HS-27A (cell line): ENCODE data around the gene NMNAT2.
"Not testable (repeated sequence)": the region's sequence is repeated elsewhere in the genome, so short reads cannot be mapped to it uniquely, and the experiment has no call there.

Source experiments
- DNase-seq: peaks from one replicate; pipeline ENCODE4 v3.0.0-alpha.2; 2012; ENCODE audit warnings: low read depth, missing footprints

NMNAT2 gene

DNA sequence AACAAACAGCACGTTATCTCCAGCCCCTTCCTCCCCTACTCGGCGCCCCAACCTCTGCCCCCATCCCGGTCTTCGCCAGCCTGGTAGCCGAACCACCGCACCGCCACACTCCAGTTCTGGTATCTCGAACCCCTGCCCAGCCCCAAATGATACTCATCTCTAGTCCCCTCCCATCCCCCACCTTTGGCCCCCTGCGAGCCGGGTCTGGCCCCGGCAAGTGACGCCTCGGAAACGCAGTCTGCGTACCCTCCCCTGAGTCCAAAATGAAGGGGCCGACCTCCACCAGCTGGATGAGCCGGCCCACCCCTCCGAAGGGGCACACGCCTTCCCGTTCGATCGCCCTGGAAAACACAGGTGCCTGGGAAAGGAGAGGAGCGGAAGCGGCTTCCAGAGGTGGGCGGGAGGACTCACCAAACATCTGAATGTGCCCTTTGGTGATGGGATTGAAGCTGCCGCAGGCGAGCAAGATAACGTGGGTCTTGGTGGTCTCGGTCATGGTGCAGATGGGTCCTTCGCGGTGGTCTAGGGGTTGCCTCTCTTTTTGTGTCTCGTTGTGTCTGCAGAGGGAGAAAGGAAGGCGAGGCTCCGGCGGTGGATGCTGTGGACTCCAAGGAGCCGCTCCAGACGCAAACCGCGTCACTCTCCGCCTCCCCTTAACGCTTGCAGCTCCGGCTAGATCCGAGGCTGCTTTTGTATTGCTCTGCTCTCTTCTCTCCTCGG, at the start of gene NMNAT2:
Gene NMNAT2 (minus strand): TSS at position 609 of the 720 bp plus-strand sequence. CDS start 113 bp downstream, at position 496.
- no peak for DNase-seq

DNA sequence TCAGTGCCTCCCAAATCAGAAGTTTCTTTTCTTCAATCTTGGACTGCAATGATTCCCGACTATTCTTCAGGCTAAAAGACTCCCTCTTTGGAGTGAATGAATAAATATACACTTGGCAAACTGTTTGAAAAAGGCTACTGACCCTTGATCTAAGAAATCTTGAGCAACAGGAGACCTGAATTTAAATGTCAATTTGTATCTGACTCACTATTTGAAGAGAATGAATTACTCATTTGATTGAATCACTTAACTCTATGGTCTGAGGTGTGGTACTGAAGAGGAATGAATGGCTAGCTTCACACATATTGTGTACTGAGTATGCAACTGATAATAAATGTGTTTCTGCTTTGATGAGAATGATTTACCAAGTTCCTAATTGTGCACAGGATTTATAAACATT, 49.5 kb upstream of the NMNAT2 start:
- DNase-seq = no peak

DNA sequence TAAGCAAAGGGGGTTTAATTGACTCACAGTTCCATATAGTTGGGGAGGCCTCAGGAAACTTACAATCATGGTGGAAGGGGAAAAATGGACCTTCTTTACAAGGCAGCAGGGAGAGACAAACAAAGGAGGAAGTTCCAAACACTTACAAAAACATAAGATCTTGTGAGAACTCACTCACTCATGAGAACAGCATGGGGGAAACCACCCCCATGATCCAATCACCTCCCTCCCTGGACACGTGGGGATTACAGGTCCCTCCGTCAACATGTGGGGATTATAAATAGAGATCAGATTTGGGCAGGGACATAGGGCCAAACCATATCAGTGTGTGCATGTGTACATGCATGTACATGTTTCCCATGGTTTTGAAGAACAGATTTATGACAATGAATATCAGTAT, 48.6 kb upstream of the NMNAT2 start:
- no peak for DNase-seq

DNA sequence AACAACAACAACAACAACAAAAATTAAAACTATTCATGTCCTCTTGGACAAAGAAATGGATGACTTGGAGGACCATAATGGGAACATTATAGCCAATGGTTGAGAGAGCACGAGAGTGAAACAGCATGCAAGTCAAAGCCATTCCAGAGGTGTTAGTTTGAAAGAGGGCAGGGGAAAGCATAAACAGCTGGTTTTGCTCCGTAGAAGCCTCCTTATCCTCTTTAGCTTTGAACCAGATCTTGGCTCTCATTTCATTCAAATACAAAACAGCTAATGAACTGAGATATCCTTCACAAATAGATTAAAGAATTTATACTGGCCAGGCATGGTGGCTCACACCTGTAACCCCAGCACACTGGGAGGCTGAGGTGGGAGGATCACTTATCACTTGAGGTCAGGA, 45.4 kb upstream of the NMNAT2 start:
- DNase-seq = no peak

DNA sequence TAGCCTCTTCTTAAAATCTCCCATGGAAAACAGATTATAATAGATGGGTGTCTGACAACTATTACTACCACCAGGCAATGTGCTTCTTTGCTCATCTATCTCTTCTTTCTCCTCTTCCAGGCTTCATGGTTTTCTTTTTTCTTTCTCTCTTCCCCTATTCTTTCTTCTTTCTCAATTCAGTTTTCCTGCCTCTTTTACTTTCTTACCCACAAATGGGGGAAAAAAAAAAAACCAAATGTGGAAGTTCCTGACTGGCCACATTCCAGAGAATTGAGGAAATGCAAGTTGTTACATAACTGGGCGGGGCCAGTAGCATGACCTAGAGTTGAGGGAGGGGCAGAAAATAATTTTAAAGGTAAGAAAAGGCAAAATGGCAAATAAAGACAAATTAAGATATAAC, 43.2 kb upstream of the NMNAT2 start:
- DNase-seq = no peak

DNA sequence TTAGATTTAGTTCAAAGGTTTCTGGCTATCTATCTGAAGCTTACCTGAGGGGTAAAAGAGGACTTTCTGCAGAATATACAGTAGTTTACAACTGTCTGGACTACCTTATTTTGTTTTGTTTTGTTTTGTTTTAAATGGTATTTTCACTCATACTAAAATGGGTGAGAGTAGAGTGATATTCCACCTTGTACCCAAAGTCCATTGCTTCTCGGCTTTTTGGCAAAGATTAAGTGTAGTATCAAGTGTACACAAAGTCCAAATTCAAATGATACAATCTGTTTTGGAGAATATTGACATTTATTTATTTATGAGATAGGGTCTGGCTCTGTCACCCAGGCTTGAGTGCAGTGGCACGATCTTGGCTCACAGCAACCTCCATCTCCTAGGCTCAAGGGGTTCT, 42.4 kb upstream of the NMNAT2 start:
- DNase-seq = no peak

DNA sequence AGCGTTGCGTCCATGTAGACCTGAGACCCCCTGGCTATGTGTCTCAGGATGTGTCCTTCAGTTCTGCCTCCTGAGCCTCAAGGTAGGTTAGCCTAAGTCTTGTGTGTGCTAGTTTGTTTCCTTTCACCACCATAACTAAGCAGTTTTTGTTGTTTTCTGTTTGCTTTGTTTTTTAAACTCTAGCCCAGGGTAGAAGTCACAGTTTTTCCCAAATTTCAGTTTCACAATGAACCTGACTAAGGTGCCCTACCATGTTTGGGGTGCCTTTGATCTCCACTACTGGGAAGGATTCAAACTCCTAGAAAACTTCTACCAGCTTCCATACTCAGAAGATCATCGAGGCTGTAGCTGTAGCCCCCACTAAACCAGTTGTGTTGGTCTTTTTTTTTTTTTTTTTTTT, 39.3 kb upstream of the NMNAT2 start:
- DNase-seq = no peak

DNA sequence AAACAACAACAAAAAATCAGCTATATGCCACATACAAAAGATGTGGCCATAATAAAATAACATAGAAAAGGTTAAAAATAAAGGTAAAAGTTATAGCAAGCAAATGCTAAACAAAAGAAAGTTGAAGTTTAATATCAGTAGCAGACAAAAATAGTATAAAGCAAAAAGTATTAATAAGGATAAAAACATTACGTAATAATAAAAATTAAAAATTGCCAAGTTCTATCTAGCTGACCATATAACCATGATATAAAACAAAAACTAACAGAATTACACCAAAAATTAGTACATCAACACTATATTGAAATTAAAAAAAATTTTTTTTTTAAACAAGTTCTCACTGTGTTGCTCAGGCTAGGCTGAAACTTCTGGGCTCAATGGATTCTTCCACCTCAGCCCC, 38.6 kb upstream of the NMNAT2 start:
- DNase-seq = no peak

GRCh38 chr1:183454377-183454776, 36.2 kb upstream of the NMNAT2 start:
- DNase-seq = no peak

DNA sequence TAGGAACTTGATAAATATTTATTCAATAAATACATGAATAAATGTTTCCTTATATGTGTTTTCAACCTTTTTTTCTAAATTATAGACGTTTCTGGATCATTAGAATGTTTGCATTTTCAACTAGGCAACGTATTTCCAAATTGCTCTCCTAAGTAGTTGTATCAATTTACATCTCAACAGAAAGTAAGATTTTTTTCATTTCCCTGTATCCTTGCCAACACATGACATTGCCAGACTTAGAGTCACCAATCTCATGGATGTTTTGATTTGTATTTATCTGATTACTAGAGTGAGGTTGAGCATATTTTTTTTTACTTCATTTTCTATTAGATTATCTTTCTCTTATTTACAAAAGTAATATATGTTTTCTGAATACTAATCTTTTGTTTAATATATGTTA, 31.9 kb upstream of the NMNAT2 start:
- no peak for DNase-seq

- no peak for DNase-seq
These were observed 31.1 kb upstream of the NMNAT2 start for GRCh38 chr1:183449223-183449770.

GRCh38 chr1:183444243-183444642, 26.1 kb upstream of the NMNAT2 start:
- no peak for DNase-seq

GRCh38 chr1:183443466-183443865, 25.3 kb upstream of the NMNAT2 start:
- no peak for DNase-seq

DNA sequence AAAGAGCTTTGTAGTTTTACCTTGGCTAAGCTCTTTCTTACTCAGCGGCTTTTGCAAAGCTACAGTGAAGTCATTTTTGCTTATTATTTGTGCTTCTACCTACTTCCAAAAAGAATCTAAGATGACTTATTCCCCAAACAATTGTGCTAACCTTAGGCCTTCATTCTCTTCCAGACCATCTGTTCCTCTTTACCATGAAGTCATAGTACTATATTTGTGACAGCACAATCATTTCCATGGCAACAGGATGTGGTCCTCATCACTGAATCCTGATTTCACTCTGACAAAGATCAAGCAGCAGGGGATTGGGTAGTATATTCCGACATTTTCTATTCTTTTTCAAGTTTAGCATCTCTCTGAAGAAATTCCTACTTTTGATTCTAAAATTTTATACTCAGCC, 24.8 kb upstream of the NMNAT2 start:
- no peak for DNase-seq

DNA sequence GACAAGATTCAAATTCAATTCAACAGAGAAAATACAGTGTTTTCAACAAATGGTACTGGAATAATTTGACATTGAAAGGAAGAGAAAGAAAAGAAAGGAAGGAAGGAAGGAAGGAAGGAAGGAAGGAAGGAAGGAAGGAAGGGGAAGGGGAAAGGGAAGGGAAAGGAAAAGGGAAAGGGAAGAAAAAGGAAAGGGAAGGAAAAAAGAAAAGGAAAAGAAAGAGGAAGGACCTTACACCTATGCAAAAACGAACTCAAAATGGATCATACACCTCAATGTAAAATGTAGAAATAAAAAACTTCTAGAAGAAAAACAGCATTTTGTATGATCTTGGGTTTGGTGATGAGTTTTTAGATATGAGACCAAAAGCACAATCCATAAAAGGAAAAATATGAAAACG, 19.9 kb upstream of the NMNAT2 start:
- DNase-seq = no peak

- DNase-seq = no peak
These were observed 17.3 kb upstream of the NMNAT2 start for GRCh38 chr1:183435497-183435896.

DNA sequence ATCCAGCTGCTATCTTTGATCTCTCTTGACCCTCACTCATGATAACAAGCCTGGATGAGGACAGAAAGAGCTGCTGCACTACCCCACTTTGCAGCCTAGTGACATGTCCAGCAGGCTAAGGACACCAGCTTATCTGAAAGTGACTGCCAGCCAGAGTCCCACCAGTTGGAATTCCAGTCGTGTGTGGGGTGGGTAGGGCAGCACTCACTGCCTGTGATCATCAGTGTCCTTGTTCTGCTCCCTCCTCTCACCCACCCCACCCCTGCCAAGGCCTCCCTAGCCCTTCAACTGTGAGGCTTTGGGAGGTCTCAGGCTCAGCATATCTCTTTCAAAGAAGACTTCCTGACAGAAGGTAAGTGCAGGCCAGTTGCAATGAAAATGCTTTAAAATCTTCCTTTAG, 15.5 kb upstream of the NMNAT2 start:
- no peak for DNase-seq

GRCh38 chr1:183432548-183432875, 14.3 kb upstream of the NMNAT2 start:
- no peak for DNase-seq

DNA sequence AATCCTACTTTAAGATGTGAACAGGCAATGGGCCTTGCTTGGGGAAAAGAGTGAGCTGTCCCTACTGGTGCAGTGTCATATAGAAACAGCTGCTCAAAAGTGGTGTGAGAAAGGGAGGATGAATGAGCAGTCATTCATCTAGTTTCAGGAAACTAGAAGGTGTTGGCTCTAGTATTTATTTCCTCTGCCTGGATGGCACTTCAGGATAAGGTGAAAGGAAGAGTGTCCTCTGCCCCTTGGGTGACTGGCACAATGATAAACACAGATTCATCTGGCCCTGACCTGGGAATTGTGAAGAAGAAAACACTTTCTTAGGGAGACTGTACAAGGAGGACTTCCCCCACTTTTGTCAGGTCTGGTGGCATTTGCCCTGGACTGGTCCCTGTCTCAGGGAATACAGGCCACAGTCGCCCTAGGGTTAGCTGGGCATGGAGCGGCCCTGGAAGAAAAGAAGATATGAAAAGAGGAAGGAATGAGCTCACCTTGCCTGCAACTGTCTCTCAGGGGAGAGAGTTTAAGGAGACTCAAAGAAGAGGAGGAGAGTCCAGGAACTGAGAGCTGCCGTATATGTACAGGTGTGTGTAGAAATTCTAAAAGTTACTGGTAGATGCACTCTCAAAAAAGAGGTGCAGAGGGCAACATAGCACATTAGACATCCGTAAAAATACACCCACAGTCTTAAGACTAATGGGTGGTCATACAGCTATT, 13.8 kb upstream of the NMNAT2 start:
- DNase-seq = no peak

DNA sequence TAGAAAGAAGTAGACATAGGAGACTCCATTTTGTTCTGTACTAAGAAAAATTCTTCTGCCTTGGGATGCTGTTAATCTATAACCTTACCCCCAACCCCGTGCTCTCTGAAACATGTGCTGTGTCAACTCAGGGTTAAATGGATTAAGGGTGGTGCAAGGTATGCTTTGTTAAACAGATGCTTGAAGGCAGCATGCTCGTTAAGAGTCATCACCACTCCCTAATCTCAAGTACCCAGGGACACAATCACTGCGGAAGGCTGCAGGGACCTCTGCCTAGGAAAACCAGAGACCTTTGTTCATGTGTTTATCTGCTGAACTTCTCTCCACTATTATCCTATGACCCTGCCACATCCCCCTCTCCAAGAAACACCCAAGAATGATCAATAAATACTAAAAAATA, 9.4 kb upstream of the NMNAT2 start:
- not testable (repeated sequence) for DNase-seq

- DNase-seq = no peak
These were observed 6.5 kb upstream of the NMNAT2 start for GRCh38 chr1:183424691-183425090.

- no peak for DNase-seq
These were observed 5.4 kb upstream of the NMNAT2 start for GRCh38 chr1:183423541-183423940.

DNA sequence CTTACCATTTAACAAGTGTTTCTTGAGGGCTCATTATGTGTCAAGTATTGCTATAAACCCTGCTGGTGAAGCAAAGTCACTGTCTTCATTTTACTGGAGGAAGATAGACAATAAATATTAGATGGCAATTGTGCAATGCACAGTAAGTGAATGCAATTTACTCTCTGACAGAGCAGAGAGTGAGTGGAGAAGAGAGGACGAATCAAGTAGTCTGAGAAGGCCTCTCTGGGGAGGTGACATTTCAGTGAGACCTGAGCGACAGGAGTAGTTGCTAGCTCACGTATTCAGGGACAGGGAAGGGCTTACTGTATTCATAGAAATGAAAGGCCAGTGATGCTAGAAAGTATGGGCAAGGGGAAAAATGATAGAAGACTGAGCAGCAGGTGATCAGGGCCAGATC, 1.2 kb upstream of the NMNAT2 start:
- no peak for DNase-seq

DNA sequence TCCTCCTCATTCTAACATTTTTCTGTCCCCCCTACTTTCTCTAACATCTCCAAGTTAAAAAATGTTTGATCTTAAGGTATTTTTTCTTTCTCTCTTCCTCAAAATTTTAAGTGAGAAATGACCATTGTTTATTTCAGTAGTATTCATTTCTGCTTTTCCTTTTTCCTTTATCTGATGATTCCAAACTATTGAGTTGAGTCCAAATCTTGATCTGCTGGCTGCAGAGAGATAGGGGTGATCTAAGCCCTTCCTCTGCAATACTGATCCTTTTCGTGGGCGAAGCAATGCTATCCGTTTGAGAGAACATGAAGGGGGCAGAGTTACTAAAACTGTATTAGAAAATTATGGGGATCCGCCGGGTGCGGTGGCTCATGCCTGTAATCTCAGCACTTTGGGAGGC, 516 bp upstream of the NMNAT2 start:
- DNase-seq = no peak
